Uterus (tissue), 2 donors: ENCODE results near the gene RASGRF1.

Experiments
- POLR2A ChIP-seq, 2 donors: fragments of 450-650 bp; IDR thresholded peaks; one replicate each; pipeline ENCODE4 v1.6.1; 2016; ENCODE audit warnings: antibody characterized with exemption in 2 of 2, mild to moderate bottlenecking in 1 of 2, moderate library complexity in 1 of 2
- TF ChIP-seq, protein P1 (sequence below), 4 experiments: fragments of 200-600 bp in 2 of 4; fragments of 450-650 bp in 2 of 4; sonication (generic) in 2 of 4; IDR thresholded peaks; one replicate each; pipeline ENCODE4 v1.5.1; 2016 to 2019; ENCODE audit warnings: antibody characterized with exemption in 4 of 4, mild to moderate bottlenecking in 2 of 4, moderate library complexity in 1 of 4

DNA sequence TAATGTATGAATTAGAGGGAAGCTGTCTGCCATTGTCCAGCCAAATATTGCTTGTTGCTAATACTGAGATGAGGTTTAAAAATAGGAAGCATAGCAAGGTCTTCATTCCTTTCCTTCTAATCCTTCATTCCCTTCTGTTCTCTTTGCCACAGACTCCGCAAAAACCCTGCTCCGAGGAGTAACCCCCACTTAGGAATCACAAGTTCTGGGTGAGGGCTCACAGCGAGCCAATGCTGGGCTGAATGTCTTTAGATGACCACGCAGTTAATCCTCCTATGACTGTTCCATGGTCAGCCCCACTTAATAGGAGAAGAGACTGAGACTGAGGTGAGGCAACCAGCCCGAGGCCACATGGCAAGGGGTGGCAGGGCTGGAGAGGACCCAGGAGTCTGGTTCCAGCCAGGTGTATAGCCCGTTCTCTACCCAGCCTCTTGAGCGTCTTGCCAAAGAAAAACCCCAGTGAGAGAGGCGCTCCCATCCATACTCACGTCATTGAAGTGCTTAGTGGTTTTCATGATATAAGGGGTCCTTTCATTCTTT lies 100.8 kb downstream of the RASGRF1 start:
- no peak for TF ChIP-seq POLR2A (IDR thresholded peaks at IDR 0.05)
- TF ChIP-seq, protein P1, sequence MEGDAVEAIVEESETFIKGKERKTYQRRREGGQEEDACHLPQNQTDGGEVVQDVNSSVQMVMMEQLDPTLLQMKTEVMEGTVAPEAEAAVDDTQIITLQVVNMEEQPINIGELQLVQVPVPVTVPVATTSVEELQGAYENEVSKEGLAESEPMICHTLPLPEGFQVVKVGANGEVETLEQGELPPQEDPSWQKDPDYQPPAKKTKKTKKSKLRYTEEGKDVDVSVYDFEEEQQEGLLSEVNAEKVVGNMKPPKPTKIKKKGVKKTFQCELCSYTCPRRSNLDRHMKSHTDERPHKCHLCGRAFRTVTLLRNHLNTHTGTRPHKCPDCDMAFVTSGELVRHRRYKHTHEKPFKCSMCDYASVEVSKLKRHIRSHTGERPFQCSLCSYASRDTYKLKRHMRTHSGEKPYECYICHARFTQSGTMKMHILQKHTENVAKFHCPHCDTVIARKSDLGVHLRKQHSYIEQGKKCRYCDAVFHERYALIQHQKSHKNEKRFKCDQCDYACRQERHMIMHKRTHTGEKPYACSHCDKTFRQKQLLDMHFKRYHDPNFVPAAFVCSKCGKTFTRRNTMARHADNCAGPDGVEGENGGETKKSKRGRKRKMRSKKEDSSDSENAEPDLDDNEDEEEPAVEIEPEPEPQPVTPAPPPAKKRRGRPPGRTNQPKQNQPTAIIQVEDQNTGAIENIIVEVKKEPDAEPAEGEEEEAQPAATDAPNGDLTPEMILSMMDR (IDR thresholded peaks at IDR 0.05): no peak
